Activated T-cell treated with anti-CD3 and anti-CD28 coated beads for 24 hours (primary cell): ENCODE results near the gene SPEG.

Source experiments
- DNase-seq: peaks from one replicate; pipeline ENCODE4 v3.0.0-alpha.2; 2020; ENCODE audit warnings: low read depth

Gene SPEG

DNA sequence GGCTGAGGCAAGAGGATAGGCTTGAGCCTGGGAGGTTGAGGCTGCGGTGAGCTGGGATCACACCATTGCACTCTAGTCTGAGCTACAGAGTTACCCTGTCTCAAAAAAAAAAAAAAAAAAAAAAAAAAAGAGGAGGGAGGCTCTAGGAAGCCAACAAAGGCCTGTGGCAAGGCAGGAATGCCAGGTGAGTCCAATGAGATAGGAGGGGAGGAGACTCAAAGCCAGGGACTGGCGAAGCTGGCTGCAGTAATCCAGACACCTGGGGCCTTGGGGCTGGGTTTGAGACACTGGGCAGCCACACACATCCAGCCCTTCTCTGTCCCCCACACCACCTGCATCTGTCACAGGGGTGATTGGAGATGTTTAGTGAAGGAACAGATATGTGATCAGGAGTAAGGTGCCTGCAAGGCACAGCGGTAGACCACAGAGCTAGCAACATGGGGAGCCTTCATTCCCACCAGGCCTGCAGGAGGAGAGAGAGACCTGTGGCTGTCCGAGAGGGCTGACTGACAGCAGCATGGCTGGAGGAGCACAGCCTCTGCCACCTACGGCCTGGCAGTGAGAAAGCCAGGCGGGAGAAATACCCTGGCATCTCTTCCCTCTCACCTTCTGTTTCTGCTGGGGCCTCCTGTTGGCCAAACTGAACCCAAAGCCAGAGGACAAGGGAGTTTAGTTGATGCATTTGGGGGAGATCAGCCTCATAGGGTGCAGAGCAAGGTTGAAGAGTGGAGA lies 99.5 kb downstream of the SPEG start:
- DNase-seq: no peak

DNA sequence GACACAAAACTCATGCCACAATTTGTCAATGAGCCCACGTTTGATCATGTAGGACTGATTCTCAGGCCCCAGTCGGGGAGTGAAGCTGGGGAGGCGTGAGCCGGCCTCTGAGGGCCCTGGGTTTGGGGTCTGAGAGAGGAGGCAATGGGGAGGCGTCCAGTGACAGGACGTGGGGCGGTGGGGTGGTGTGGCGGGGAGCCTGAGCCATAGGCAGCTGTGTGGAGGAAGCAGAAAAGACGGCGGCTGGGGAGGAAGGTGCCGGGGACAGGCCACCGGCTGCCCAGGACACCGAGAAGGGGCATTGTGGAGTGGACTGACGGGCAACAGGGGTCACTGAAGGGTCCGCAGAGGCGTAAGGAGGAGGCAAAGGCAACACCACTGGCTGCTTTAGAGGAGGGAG lies 101.8 kb downstream of the SPEG start:
- no peak for DNase-seq

DNA sequence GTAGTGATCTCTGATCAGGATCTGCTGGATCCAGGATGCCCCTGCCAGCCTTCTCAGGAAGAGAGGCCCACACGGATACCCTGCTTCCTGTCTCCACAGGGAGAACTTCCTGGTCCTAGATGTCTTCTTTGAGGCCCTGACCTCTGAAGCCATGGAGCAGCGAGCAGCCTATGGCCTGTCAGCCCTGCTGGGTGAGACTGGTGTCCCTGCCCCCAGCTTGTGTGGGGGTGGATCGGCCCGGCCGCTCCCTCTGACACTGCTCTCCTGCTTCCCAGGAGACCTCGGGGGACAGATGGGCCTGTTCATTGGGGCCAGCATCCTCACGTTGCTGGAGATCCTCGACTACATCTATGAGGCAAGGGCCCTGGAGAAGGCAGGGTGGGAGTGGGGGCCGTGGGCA lies 102.3 kb downstream of the SPEG start:
- no peak for DNase-seq

DNA sequence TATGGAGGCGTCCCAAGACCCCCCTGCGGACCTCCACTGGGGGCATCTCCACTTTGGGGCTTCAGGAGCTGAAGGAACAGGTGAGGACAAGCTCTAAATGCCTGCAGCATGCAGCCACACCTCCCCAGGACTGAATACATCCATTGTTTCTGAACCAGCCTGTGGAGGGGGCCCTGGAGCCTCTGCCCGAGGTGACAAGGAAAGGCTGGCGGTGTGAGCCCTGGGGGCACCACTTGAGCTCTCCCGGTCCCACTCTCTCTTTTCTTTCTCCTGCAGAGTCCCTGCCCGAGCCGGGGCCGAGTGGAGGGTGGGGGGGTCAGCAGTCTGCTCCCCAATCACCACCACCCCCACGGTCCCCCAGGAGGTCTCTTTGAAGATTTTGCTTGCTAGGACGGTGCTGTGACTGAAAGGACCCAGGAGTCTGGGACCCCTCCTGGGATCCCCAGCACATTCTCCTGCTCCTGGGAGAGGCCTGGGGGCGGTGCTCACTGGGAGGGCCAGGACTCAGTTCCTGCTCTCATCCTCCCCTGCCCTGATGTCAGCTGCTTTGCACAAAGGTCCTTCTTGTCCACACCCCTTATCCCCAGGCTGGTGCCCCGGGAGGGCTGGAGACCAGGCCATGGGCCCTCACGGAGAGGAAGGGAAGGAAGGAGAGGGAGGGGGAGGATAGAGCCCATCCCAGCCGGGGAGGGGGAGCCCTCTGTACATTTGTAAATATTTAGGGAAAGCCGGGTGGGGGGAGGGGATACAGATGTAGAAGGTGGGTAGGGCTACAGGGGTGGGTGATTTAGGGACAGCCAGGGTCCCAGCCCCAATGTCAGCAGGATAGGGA lies 103.2 kb downstream of the SPEG start:
- DNase-seq: no peak

GRCh38 chr2:219538504-219538951 lies 103.9 kb downstream of the SPEG start:
- no peak for DNase-seq

DNA sequence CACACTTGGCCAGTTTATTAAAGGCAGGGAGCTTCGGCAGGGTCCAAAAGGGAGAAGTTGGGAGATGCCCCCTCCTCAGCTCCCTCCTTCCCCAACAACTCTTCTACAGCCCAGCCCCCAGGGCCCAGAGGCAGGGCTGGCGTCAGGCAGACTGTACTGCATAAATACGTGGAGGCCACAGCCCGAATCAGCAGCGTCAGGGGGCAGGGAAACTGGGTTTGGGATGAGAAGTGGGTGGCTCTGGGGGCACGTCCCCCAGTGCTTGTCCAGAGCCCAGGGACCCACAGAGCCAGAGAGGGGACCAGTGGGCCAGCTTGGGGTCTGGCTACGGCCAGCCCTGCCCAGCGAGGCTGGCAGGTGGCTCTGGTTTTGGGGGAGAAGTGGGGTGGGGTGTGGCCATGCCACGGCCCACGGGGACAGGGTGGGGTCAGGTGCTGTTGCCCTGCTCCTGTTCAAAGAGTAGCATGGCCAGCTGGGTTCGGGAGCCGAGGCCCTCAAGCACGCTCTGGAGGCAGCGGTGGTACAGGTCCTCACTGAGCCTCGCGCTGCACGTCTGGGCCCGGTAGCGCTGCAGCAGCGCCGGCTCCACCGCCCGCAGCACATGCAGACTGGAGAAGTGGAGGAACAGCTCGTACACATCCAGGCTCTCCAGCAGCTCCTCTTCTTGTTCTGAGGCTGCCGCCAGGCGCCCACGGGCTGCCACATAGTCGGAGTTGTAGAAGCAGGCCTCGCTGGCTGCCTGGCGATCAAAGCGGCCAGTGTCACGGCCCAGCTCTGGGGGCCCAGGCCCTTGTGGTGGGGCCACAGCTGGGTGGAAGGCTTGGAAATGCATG lies 104.5 kb downstream of the SPEG start:
- no peak for DNase-seq

GRCh38 chr2:219539926-219540678 lies 105.5 kb downstream of the SPEG start:
- no peak for DNase-seq

DNA sequence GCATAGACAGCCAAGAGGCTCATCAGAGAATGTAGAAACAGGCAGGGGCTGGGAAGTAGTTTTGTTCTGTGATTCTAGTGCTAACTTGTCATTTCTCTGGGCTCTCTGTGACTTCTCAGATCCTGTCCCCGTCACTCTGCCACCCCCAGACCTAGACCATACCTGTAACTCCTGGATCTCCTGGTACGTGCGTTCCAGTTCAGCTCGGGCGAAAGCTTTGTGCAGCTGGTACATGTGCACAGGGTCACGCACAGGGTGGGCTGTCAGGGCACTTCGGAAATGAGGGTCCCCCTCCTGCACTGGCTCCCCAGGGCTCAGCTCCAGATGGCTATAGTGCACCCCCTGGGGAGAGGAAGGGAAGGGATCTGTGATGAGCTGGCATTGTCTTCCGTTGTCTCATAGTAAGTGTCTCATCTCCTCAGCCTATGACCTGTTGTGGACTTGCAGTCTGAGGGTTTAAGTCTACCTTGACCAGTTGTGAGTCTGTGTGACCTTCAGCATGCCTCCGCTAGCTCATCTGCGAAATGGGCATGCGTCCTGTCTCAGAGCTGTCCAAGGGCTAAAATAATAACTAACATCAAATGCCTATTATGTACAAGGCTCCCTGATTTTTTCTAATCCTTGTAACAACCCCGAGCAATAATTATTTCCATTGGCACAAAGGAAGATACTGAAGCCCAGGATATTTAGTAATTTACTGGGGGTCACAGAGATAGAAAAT lies 106.3 kb downstream of the SPEG start:
- no peak for DNase-seq

GRCh38 chr2:219541611-219542180 lies 107.1 kb downstream of the SPEG start:
- DNase-seq: peak; percentile 73

DNA sequence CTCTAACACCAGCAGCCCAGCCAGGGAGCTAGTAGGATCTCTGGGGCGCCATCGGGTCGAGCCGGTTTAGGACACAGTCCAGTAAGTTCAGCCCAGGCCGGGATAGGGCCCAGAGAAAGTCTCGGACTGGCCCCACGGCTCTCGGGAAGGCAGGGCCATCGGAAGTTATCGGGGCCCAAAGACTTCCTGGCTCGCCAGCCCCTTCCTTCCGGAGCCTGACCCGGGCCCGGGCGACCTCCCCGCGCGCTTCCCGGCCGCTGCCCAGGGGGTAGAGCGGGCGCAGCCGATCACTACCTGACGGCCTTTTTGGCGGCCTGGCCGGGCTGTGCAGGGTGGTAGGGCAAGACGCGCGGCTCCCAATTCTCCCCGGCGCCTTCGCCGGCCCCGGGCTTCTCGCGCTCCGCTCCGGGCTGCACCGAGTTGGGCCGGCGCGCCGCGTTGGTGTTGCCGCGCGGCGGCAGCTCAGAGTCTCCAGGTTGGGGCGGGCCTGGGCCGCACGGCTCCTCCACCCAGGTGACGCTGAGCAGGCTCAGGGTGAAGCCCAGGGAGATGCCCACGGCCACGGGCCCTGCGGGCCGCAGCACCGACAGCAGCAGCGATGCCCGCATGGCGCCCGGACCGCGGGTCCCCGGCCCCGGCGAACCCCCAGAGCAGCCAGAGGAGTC lies 108.4 kb downstream of the SPEG start:
- DNase-seq: no peak

GRCh38 chr2:219543596-219544358 lies 109.1 kb downstream of the SPEG start, which contains the start of the genes CHPF and TMEM198:
CHPF (minus strand) TSS chr2:219543809; CDS start chr2:219543538, 271 bp downstream.
TMEM198 (plus strand) TSS chr2:219544028; CDS start chr2:219544728, 700 bp downstream.
- peak; percentile 92 for DNase-seq

DNA sequence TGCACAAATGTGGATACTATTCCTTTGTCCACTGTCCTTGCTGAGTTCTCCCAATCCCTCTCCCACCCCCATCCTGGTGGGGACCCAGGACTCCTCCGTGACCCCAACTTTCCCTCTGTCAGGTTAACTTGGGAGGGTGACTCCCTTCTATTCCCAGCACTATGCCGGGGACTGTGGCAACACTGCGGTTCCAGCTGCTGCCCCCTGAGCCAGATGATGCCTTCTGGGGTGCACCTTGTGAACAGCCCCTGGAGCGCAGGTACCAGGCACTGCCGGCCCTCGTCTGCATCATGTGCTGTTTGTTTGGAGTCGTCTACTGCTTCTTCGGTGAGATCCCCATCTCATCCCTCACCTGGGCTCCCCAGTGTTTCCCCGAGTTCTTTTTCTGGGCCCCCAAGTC lies 109.9 kb downstream of the SPEG start:
- DNase-seq: no peak

DNA sequence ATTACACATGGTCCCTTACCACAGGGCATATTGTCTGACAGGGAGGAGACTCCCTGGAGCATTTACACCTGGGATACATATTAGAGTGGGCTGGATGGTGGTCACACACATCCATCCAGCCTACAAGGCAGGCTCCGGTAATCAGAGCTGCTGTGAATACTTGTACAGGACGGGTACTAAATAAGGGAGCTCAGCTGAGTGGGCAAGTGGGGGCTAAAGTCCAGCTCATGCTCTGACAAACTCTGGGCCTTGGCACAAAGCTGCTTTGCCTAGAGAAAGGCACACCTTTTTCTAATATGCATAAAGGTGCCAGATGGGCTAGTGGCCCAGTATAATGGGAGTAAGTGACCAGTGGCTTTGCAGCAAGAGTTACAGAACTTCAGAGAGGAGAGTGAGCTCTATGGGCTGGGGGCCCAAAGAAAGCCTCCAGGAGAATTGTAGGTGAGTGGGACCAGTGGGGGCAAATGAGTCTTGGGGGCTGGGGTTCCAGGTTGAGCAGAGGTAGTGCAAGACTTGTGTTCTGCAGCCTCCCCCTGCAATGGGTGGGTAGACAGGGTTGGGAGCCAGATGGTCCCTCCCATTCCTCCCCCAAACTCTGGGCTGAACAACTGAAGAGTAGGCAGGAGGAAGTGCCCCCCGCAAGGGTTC lies 110.8 kb downstream of the SPEG start:
- DNase-seq: no peak

DNA sequence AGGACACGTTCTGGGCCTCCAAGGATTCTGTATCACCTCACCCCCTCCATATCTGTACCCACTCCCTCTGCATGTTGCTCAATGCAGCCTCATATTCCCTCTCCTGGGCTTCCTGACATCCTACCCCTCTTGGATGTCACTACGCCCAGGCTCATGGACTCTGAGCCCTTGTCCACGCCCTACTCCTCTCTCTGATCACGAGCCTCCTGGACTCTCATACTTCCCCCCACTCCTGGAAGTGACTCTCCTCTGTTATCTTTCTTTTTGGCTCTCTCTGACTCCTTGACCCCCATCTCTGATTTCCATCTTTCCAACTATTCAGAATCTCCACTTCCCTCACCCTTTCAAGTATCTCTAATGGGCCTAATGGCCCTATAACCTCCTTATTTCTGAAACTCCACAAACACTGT lies 111.3 kb downstream of the SPEG start:
- DNase-seq: no peak

- DNase-seq: no peak
These were observed 113.0 kb downstream of the SPEG start for GRCh38 chr2:219547621-219548020.
